Activated CD4-positive, alpha-beta T cell treated with anti-CD3 and anti-CD28 coated beads, Interleukin-2, amount 10 ng/mL, durations not matched to agents 7 days and 5 days (primary cell): ENCODE data around the gene HBP1. TPM values are rescaled to one million over a fixed set of nuclear protein-coding genes. Genes with fewer than 3 reads are reported as not detected.
"Not testable (repeated sequence)": the region's sequence is repeated elsewhere in the genome, so short reads cannot be mapped to it uniquely, and the experiment has no call there.

Experiments used
- CTCF ChIA-PET: fragments of 350-600 bp; sonication (Branson Sonifier 250); formaldehyde crosslinking; loops from one replicate; lab custom pipeline; 2021; ENCODE audit warnings: antibody characterized with exemption; lab: Charles Lee
- POLR2A ChIA-PET: fragments of 350-600 bp; sonication (Branson Sonifier 250); formaldehyde crosslinking; loops from one replicate; lab custom pipeline; 2021; ENCODE audit warnings: antibody characterized with exemption; lab: Charles Lee
- DNase-seq: peaks from one replicate; pipeline ENCODE4 v3.0.0-alpha.2; 2020
- H3K27ac Mint-ChIP-seq: one replicate; pipeline ENCODE4 v1.8.0; 2021; ENCODE audit warnings: mild to moderate bottlenecking, moderate library complexity, mixed read lengths
- H3K27me3 Mint-ChIP-seq: one replicate; pipeline ENCODE4 v1.8.0; 2021; ENCODE audit warnings: mixed read lengths
- H3K36me3 Mint-ChIP-seq: one replicate; pipeline ENCODE4 v1.8.0; 2021; ENCODE audit warnings: low read depth, mixed read lengths
- H3K4me1 Mint-ChIP-seq: one replicate; pipeline ENCODE4 v1.8.0; 2021; ENCODE audit warnings: mixed read lengths
- H3K4me3 Mint-ChIP-seq: one replicate; pipeline ENCODE4 v1.8.0; 2021; ENCODE audit warnings: mild to moderate bottlenecking, moderate library complexity, mixed read lengths
- H3K9me3 Mint-ChIP-seq: one replicate; pipeline ENCODE4 v1.8.0; 2021; ENCODE audit warnings: mixed read lengths
- total RNA-seq, 2 experiments: library from RNA; stranded (reverse); gene quantifications; one replicate each; pipeline ENCODE4 v1.2.3, GENCODE V29; 2021

The HBP1 gene
- total RNA-seq, 2 experiments from 2014 or later: 34.4 to 34.8 TPM

DNA sequence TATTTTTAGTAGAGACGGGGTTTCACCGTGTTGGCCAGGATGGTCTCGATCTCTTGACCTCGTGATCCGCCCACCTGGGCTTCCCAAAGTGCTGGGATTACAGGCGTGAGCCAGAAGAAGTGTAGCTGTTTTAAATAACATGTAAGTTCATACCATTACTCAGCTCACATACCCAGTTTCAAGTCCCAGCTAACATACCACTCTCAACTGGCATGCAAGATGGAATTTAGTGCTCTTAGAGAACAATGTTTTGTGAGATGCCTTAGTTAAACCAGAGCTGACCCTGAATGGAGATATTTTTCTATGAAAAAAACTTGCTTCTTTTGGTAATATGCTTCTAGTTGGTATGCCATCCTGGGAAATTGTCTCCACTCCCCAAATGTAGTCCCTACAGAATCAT is 37.3 kb downstream of the HBP1 start:
- DNase-seq: no peak
- ChIA-PET POLR2A (no interaction called here), CTCF (no interaction called here)
- Mint-ChIP-seq H3K4me1 (no peaks in the 10 kb centered on the region), H3K36me3 (peaks cover 37% of the 10 kb centered on the region), H3K4me3 (no peak overlapping the region), H3K27ac (no peak overlapping the region), H3K9me3 (no peaks in the 10 kb centered on the region), H3K27me3 (no peaks in the 10 kb centered on the region)

DNA sequence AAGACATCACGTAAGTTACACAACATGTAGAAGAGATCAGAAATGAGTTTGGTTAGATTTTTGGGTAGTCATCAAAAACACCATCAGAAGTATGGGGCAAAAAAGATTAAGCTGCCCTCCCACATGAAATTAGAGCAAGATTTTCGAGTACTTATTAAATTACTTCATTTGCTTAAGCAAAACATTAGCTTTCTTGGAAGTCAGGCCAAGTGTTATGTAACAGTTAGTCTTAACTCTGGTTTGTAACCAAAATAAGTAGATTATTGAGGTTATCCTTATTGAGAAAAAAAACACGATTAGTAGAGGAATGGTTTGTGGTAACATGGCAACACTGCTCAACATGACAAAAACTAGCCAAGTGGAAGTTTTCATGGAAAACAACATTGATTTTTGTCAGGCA is 37.9 kb downstream of the HBP1 start:
- no peaks in the 10 kb centered on the region for H3K4me1 Mint-ChIP-seq
- CTCF ChIA-PET: no interaction called here
- H3K36me3 Mint-ChIP-seq: peaks cover 36% of the 10 kb centered on the region

DNA sequence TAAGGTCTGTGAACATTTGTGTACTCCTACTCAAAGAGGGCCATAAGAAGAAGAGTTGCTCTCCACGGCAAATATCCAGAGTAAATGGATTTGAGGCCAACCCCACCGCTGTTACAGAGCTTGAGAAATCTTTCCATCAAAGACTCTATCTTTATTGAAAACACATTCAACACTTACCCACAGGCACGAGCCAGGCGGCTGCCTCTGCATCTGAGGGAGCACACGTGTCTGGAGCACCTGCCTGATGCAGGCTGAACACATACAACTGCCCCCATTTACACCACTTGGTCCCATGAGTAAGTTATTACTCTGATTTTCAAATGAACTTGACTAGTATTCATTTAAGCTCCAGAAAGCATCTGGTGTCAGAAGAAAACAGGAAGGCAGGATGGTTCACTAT is 38.7 kb downstream of the HBP1 start:
- CTCF ChIA-PET: no interaction called here
- no peak overlapping the region for H3K4me3 Mint-ChIP-seq
- POLR2A ChIA-PET: no interaction called here

More for the DNA sequence above, 37.9 kb downstream of the HBP1 start:
- Mint-ChIP-seq H3K9me3 (no peaks in the 10 kb centered on the region), H3K4me3 (no peak overlapping the region), H3K27me3 (no peaks in the 10 kb centered on the region), H3K27ac (no peak overlapping the region)
- POLR2A ChIA-PET: no interaction called here
- no peak for DNase-seq

DNA sequence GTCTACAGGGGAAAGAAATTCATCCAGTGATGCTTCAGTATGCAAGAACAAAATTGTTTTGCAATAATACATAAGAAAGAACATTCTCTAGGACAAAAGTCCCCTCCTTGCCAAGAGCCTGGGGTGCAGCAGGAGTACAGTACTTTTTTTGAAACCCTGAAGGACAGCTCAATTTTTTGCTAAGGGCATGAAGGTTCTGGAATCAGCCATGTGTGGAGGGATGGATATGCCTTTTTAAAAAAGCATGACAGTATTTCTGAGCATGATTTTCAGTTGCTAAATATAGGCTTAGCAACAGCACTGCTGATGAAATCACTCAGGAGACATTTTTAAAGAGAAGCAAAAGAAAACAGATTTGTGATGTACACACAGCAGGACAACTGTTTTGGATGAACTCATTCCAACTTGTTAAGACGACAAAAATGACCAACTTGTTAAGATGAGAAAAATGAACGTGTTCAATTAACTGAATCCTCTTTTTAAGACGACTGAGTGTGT is 39.3 kb downstream of the HBP1 start:
- ChIA-PET POLR2A (no interaction called here), CTCF (interaction anchor here (1.1 kb wide), 1 partner anchor 13 kb away, joined by 3 read pairs; no protein-coding TSS in a partner anchor)
- H3K27me3 Mint-ChIP-seq: no peaks in the 10 kb centered on the region
- H3K9me3 Mint-ChIP-seq: peaks cover 4% of the 10 kb centered on the region
- H3K4me3 Mint-ChIP-seq: no peak overlapping the region
- H3K27ac Mint-ChIP-seq: no peak overlapping the region
- H3K4me1 Mint-ChIP-seq: no peaks in the 10 kb centered on the region
- no peak for DNase-seq
- peaks cover 35% of the 10 kb centered on the region for H3K36me3 Mint-ChIP-seq

More for the DNA sequence above, 38.7 kb downstream of the HBP1 start:
- DNase-seq: no peak
- Mint-ChIP-seq H3K36me3 (peaks cover 34% of the 10 kb centered on the region), H3K27ac (no peak overlapping the region), H3K27me3 (no peaks in the 10 kb centered on the region), H3K9me3 (peaks cover 1% of the 10 kb centered on the region), H3K4me1 (no peaks in the 10 kb centered on the region)

DNA sequence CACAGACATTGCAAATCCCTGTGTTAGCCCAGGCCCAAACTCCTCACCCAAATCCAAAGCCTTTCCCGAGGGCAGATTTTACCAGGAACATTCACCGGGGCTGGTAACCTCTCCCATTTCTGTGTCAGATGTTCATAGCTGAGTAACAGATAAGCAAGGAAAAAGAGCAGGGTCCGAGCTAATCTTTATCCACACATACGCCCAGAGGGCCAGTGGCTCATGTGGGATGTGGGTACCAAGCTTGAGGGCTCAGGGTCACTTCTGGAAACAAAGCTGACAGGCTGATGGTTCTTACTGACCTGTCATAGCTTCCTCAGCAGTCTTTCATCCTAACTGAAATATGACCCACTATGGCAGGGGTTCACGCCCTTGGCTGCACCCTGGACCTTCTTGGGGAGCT is 39.8 kb downstream of the HBP1 start:
- ChIA-PET POLR2A (no interaction called here), CTCF (interaction anchor here (1.1 kb wide), 1 partner anchor 12 kb away, joined by 3 read pairs; no protein-coding TSS in a partner anchor)
- H3K27me3 Mint-ChIP-seq: no peaks in the 10 kb centered on the region
- no peaks in the 10 kb centered on the region for H3K4me1 Mint-ChIP-seq
- DNase-seq: no peak
- H3K27ac Mint-ChIP-seq: no peak overlapping the region
- H3K36me3 Mint-ChIP-seq: peaks cover 37% of the 10 kb centered on the region
- H3K4me3 Mint-ChIP-seq: no peak overlapping the region
- peaks cover 8% of the 10 kb centered on the region for H3K9me3 Mint-ChIP-seq

DNA sequence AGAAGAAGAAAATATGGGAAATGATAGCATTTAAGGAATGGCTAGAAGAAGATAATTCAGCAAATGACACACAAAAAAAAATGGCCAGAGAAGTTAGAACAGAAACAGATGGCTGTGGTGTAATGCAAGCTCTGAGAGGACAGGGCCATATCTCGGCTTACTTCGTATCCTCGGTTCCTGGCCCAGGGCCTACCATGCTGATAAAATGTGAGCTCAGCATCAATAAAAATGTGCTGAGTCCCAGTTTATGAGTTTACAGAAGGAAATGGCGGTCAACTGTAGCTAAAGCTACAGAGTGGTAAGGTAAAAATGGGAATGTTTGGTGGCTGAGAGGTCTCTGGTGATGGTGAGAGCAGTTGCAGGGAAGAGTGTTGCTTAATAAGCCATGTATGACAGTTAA is 40.8 kb downstream of the HBP1 start:
- H3K4me3 Mint-ChIP-seq: no peak overlapping the region
- H3K4me1 Mint-ChIP-seq: no peaks in the 10 kb centered on the region
- H3K9me3 Mint-ChIP-seq: peaks cover 9% of the 10 kb centered on the region
- ChIA-PET POLR2A (no interaction called here), CTCF (interaction anchor here (1.2 kb wide), 1 partner anchor 409 kb away, joined by 3 read pairs; no protein-coding TSS in a partner anchor)
- no peak for DNase-seq
- no peak overlapping the region for H3K27ac Mint-ChIP-seq
- H3K27me3 Mint-ChIP-seq: no peaks in the 10 kb centered on the region
- peaks cover 40% of the 10 kb centered on the region for H3K36me3 Mint-ChIP-seq

DNA sequence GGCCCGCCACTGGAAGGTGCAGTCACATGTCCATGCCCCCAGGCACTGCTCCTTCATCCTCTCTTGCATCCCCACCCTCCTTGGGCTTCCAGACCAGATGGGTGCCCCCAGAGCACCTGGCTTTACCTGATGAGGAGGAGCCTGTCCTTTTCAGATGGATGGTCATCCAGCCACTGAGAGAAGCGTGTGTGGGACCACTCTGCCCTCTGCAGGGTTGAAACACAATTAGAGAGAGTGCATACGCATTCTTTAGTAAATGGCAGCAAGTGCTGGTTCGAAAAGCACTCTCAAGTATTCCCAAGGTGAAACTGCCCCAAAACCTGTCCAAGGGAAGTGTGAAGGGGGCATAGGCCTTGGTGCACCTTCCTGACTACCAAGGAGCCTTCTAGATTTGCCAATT is 41.6 kb downstream of the HBP1 start:
- CTCF ChIA-PET: no interaction called here
- POLR2A ChIA-PET: no interaction called here
- H3K27ac Mint-ChIP-seq: no peak overlapping the region

DNA sequence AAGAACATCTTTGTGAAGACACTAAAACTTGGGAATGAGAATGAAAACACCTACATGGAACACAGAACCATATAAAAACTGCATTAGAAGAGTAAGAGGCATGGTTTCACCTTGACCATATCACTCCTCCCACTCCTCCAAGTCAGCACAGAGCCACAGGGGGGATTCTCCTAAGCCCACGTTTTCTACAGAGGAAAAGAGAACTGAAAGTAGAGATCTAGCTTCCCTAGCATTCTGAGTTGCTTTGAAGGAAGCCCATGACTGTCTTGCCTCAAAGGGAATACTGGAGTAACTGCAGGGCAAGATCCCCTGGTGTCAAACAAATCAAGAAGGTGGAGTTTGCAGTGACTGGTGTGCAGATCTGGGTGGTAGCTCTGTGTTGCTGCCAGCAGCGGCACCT is 43.9 kb downstream of the HBP1 start:
- POLR2A ChIA-PET: no interaction called here
- no peaks in the 10 kb centered on the region for H3K27me3 Mint-ChIP-seq
- peaks cover 13% of the 10 kb centered on the region for H3K9me3 Mint-ChIP-seq
- DNase-seq: no peak
- no peak overlapping the region for H3K27ac Mint-ChIP-seq
- H3K4me1 Mint-ChIP-seq: no peaks in the 10 kb centered on the region
- peaks cover 28% of the 10 kb centered on the region for H3K36me3 Mint-ChIP-seq
- CTCF ChIA-PET: interaction anchor here (0.6 to 1.7 kb wide), 2 partner anchors 12 to 17 kb away, joined by 3 to 4 read pairs; no protein-coding TSS in a partner anchor
- H3K4me3 Mint-ChIP-seq: no peak overlapping the region

More for the DNA sequence above, 41.6 kb downstream of the HBP1 start:
- peaks cover 11% of the 10 kb centered on the region for H3K9me3 Mint-ChIP-seq
- H3K27me3 Mint-ChIP-seq: no peaks in the 10 kb centered on the region
- no peak for DNase-seq
- no peak overlapping the region for H3K4me3 Mint-ChIP-seq
- H3K36me3 Mint-ChIP-seq: peaks cover 37% of the 10 kb centered on the region
- H3K4me1 Mint-ChIP-seq: no peaks in the 10 kb centered on the region

DNA sequence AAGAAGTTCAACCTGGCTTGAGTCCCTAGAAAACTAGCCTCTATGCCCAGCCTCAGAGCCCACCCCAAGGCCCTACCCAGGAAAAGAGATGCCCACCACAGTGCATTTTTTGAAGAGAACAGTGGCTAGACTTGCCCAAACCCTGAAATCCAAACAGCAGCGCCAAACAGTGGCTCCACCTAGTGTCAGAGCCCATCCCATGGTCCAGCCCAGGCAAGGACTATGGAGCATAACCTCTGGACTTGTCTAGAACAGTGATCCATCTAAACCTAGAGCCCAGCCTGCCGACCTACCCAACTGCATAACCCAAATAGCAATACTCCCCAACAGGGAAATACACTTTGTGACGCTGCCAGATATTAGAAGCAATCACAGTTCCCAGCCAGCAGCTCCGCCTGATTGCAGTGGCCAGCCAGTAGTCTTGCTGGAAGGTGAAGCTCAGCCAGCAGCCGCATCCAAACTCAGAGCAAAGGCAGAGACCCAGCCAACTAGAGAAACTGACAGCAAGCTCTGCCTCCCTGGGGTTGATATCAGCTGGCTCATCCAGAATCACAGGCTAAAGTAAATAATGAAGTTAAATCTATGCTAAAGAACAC is 44.5 kb downstream of the HBP1 start:
- Mint-ChIP-seq H3K4me1 (no peaks in the 10 kb centered on the region), H3K36me3 (peaks cover 28% of the 10 kb centered on the region), H3K9me3 (peaks cover 13% of the 10 kb centered on the region), H3K27me3 (no peaks in the 10 kb centered on the region), H3K27ac (no peak overlapping the region), H3K4me3 (no peak overlapping the region)
- CTCF ChIA-PET: interaction anchor here (1.0 to 1.7 kb wide), 2 partner anchors 12 kb away, joined by 3 to 4 read pairs; no protein-coding TSS in a partner anchor
- POLR2A ChIA-PET: no interaction called here
- no peak for DNase-seq

DNA sequence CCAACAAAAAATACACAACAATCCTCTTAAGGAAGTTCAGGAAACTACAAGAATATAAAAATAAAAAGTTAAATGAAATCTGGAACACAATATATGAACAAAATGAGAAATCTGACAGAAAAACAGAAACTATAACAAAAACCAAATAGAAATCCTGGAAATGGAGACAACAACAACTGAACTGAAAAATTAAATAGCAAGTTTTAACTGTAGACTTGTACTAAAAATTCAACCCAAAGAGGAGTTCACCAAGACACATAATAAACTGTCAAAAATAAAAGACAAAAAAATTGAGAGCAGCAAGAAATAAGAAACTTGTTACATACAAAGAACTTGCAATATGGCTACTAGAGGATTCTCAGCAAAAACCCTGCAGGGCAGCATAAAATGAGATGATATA is 45.1 kb downstream of the HBP1 start:
- DNase-seq: no peak
- Mint-ChIP-seq H3K27ac (no peak overlapping the region), H3K36me3 (peaks cover 28% of the 10 kb centered on the region), H3K4me1 (no peaks in the 10 kb centered on the region), H3K27me3 (no peaks in the 10 kb centered on the region), H3K9me3 (peaks cover 13% of the 10 kb centered on the region), H3K4me3 (no peak overlapping the region)
- CTCF ChIA-PET: interaction anchor here (1.0 to 1.7 kb wide), 2 partner anchors 11 to 13 kb away, joined by 3 to 4 read pairs; no protein-coding TSS in a partner anchor
- POLR2A ChIA-PET: no interaction called here

DNA sequence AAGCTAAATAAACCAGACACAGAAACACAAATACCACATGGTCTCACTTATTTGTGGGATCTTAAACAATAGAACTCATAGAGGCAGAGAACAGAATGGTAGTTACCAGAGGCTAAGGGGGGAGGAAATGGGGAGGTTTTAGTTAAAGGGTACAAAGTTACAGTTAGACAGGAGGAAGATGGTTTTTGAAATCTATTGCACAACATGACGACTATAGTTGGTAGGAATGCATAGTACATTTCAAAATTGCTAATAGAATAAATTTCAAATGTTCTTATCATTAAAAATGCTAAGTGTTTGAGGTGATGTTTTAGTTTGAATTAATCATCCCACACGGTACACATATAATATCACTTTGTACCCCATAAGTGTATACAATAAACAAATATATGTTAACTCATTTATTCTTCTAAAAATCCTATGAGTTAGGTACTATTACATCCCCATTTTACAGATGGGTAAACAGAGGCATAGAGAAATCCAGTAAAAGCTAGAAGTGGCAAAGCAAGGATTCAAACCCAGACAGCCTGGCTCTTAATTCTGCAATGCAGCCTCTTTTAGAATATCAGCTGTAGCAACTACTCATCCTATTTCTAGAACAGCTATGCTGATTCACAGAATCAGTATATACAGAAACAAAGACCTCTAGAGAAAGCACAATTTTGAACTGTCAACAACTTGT is 50.9 kb downstream of the HBP1 start:
- Mint-ChIP-seq H3K9me3 (peaks cover 4% of the 10 kb centered on the region), H3K4me1 (no peaks in the 10 kb centered on the region), H3K27ac (no peak overlapping the region), H3K27me3 (no peaks in the 10 kb centered on the region), H3K36me3 (peaks cover 4% of the 10 kb centered on the region), H3K4me3 (no peak overlapping the region)
- POLR2A ChIA-PET: no interaction called here
- DNase-seq: no peak
- CTCF ChIA-PET: interaction anchor here (0.9 kb wide), 1 partner anchor 39 kb away, joined by 3 read pairs; no protein-coding TSS in a partner anchor

DNA sequence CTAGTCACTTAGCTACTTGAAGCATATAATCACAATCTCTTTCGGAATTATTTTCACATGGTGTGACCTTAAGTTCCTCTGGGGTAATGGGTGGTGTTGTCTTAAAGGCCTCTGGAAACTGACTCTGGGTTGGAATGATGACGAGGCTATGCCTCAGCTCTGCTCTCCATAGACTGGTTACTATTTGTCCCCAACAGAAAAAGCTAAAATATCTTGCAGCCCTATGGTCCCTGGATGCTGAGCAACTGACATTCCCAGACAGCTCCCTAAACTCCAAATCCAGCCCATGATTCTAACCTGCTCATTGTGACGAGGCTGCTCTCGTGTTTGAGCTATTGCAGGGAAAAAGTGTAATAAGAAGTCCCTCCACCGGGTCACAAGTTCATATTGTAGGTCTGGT is 51.6 kb downstream of the HBP1 start:
- Mint-ChIP-seq H3K27me3 (no peaks in the 10 kb centered on the region), H3K27ac (no peak overlapping the region)
- CTCF ChIA-PET: interaction anchor here (0.6 to 1.1 kb wide), 3 partner anchors 12 to 818 kb away, joined by 3 read pairs; no protein-coding TSS in a partner anchor

DNA sequence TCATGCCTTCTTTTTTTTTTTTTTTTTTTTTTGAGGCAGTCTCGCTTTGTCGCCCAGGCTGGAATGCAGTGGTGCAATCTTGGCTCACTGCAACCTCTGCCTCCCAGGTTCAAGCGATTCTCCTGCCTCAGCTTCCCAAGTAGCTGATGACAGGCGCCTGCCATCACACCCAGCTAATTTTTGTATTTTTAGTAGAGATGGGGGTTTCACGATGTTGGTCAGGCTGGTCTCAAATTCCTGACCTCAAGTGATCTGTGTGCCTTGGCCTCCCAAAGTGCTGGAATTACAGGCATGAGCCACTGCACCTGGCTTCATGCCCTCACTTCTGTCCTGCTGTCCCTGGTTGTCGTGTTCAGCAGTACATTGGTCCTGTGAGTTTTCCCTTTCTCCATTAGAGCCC is 52.0 kb downstream of the HBP1 start:
- H3K36me3 Mint-ChIP-seq, H3K4me3 Mint-ChIP-seq, H3K27ac Mint-ChIP-seq, H3K9me3 Mint-ChIP-seq, H3K27me3 Mint-ChIP-seq, H3K4me1 Mint-ChIP-seq, POLR2A ChIA-PET, DNase-seq: not testable (repeated sequence)
- CTCF ChIA-PET: interaction anchor here (0.6 to 1.1 kb wide), 2 partner anchors 12 to 817 kb away, joined by 3 read pairs; no protein-coding TSS in a partner anchor

More for the DNA sequence above, 51.6 kb downstream of the HBP1 start:
- H3K4me3 Mint-ChIP-seq: no peak overlapping the region
- no peak for DNase-seq
- H3K9me3 Mint-ChIP-seq: peaks cover 2% of the 10 kb centered on the region
- peaks cover 2% of the 10 kb centered on the region for H3K36me3 Mint-ChIP-seq
- no peaks in the 10 kb centered on the region for H3K4me1 Mint-ChIP-seq
- POLR2A ChIA-PET: no interaction called here
